ENCODE results near the gene RAB10. TPM values are rescaled to one million over a fixed set of nuclear protein-coding genes. Genes with fewer than 3 reads are reported as not detected.
"Not testable (repeated sequence)": the region's sequence is repeated elsewhere in the genome, so short reads cannot be mapped to it uniquely, and the experiment has no call there.

Gene RAB10
- total RNA-seq, 1 experiment from 2014 or later: 130 TPM

- Histone ChIP-seq H3K4ac (ENCODE audit: low read depth, low read length) (no peak overlapping the region), H3K4me2 (ENCODE audit: insufficient read depth, insufficient read length, low read length) (no peak overlapping the region), H3K56ac (ENCODE audit: insufficient read length, low read depth, low read length) (no peak overlapping the region), H3K79me2 (ENCODE audit: insufficient read depth, low read length) (no peaks in the 10 kb centered on the region), H2BK12ac (ENCODE audit: insufficient read length, low read depth, low read length) (no peak overlapping the region), H3K18ac (ENCODE audit: insufficient read length, low read depth, low read length) (no peak overlapping the region), H4K91ac (ENCODE audit: insufficient read length, low read depth, low read length) (no peak overlapping the region), H3K27ac (ENCODE audit: insufficient read length, low read depth, low read length) (no peak overlapping the region), H3K9me3 (ENCODE audit: control insufficient read depth, low read depth, low read length) (no peaks in the 10 kb centered on the region), H3K9ac (ENCODE audit: extremely low read depth, insufficient read length, low read length) (no peak overlapping the region), H4K8ac (replicated peaks; ENCODE audit: insufficient read length, low read depth, low read length) (no peak overlapping the region), H3K14ac (ENCODE audit: insufficient read depth, low read length) (no peak overlapping the region), H2AK5ac (ENCODE audit: insufficient read length, low read length) (no peak overlapping the region), H2BK120ac (ENCODE audit: low read depth, low read length, poor library complexity, severe bottlenecking) (no peak overlapping the region), H2BK5ac (ENCODE audit: insufficient read length, low read length) (no peak overlapping the region), H2AFZ (ENCODE audit: low read length) (no peak overlapping the region), H3T11ph (ENCODE audit: low read length) (no peak overlapping the region), H2BK15ac (ENCODE audit: low read depth, low read length) (no peak overlapping the region), H3K79me1 (ENCODE audit: insufficient read depth, low read depth, low read length, poor library complexity, severe bottlenecking) (no peaks in the 10 kb centered on the region), H4K5ac (ENCODE audit: insufficient read length, low read depth, low read length) (no peak overlapping the region), H3K27me3 (ENCODE audit: insufficient read depth, low read length) (no peaks in the 10 kb centered on the region), H3K23ac (ENCODE audit: insufficient read length, low read depth, low read length) (no peak overlapping the region), H3K23me2 (ENCODE audit: insufficient read length, low read depth, low read length, poor library complexity, severe bottlenecking) (no peaks in the 10 kb centered on the region), H2BK20ac (ENCODE audit: low read depth, low read length, poor library complexity, severe bottlenecking) (no peak overlapping the region), H4K20me1 (ENCODE audit: control insufficient read depth, insufficient read depth, insufficient read length) (no peaks in the 10 kb centered on the region), H3K4me1 (ENCODE audit: insufficient read depth, low read length) (no peaks in the 10 kb centered on the region)
- no peak for DNase-seq
- TF ChIP-seq CTCF (conservative IDR thresholded peaks at IDR 0.05): no peak
- Mint-ChIP-seq H3K4me1 (peaks cover 3% of the 10 kb centered on the region in 2 experiments; a peak in 2 of 4 replicates), H3K27ac (no peak overlapping the region), H3K4me3 (no peak overlapping the region), H3K36me3 (ENCODE audit: insufficient read depth in 1 of 3, low read depth in 3 of 3) (no peaks in the 10 kb centered on the region), H3K9me3 (no peaks in the 10 kb centered on the region; a peak in 3 of 5 replicates), H3K27me3 (ENCODE audit: low read depth) (no peaks in the 10 kb centered on the region)
Observed at GRCh38 chr2:26025509-26025908, 8.4 kb upstream of the RAB10 start.

- not testable (repeated sequence) for H3K27ac Mint-ChIP-seq; H3K56ac ChIP-seq (ENCODE audit: insufficient read length, low read depth, low read length); H4K20me1 ChIP-seq (ENCODE audit: control insufficient read depth, insufficient read depth, insufficient read length); H3K36me3 Mint-ChIP-seq (ENCODE audit: insufficient read depth in 1 of 3, low read depth in 3 of 3); H3K79me1 ChIP-seq (ENCODE audit: insufficient read depth, low read depth, low read length, poor library complexity, severe bottlenecking); H4K5ac ChIP-seq (ENCODE audit: insufficient read length, low read depth, low read length); H2BK120ac ChIP-seq (ENCODE audit: low read depth, low read length, poor library complexity, severe bottlenecking); H3T11ph ChIP-seq (ENCODE audit: low read length); H3K4me3 Mint-ChIP-seq; H3K27me3 Mint-ChIP-seq (ENCODE audit: low read depth); H3K23ac ChIP-seq (ENCODE audit: insufficient read length, low read depth, low read length); H3K27me3 ChIP-seq (ENCODE audit: insufficient read depth, low read length); H2AFZ ChIP-seq (ENCODE audit: low read length); H3K9me3 Mint-ChIP-seq; H3K79me2 ChIP-seq (ENCODE audit: insufficient read depth, low read length); DNase-seq; H3K27ac ChIP-seq (ENCODE audit: insufficient read length, low read depth, low read length); H2BK5ac ChIP-seq (ENCODE audit: insufficient read length, low read length); H3K9me3 ChIP-seq (ENCODE audit: control insufficient read depth, low read depth, low read length); H2AK5ac ChIP-seq (ENCODE audit: insufficient read length, low read length); H2BK20ac ChIP-seq (ENCODE audit: low read depth, low read length, poor library complexity, severe bottlenecking); H3K14ac ChIP-seq (ENCODE audit: insufficient read depth, low read length); H3K4me1 Mint-ChIP-seq; H3K23me2 ChIP-seq (ENCODE audit: insufficient read length, low read depth, low read length, poor library complexity, severe bottlenecking); H2BK12ac ChIP-seq (ENCODE audit: insufficient read length, low read depth, low read length); H3K18ac ChIP-seq (ENCODE audit: insufficient read length, low read depth, low read length); H4K8ac ChIP-seq (replicated peaks; ENCODE audit: insufficient read length, low read depth, low read length); H4K91ac ChIP-seq (ENCODE audit: insufficient read length, low read depth, low read length); H3K4me1 ChIP-seq (ENCODE audit: insufficient read depth, low read length); H2BK15ac ChIP-seq (ENCODE audit: low read depth, low read length); H3K4me2 ChIP-seq (ENCODE audit: insufficient read depth, insufficient read length, low read length); H3K4ac ChIP-seq (ENCODE audit: low read depth, low read length); H3K9ac ChIP-seq (ENCODE audit: extremely low read depth, insufficient read length, low read length)
- WGBS (ENCODE audit: extremely low coverage, insufficient read length, low lambda C conversion rate): no CpG with 5 or more reads among the region's 16 CpGs
Observed at GRCh38 chr2:26028083-26028482, 5.8 kb upstream of the RAB10 start.

All from H9 (cell line).